G401 (cell line): ENCODE measurements around the gene USHBP1. TPM values are rescaled to one million over a fixed set of nuclear protein-coding genes. Genes with fewer than 3 reads are reported as not detected.
A peak's percentile ranks its signal among the peaks of the same experiment; 100 is the strongest.

Experiments used
- DNase-seq: peaks from one replicate; pipeline ENCODE4 v3.0.0-alpha.2; 2015; ENCODE audit warnings: low spot score
- in situ Hi-C: cut with HindIII; loops from 2 replicates; pipeline ENCODE4 v1.10.0; 2016; ENCODE audit warnings: low sequenced_read_pairs, mixed read lengths
- total RNA-seq: library from RNA; depleted of rRNA; stranded (reverse); fragments of >200 nt; shearing (Covaris generic); gene quantifications from 2 replicates; pipeline ENCODE4 v1.2.3, GENCODE V29; 2014; rRNA removed

Gene USHBP1
- 0.41 and 4.9 TPM in 2 replicates for total RNA-seq

GRCh38 chr19:17264641-17264979 lies at the start of gene USHBP1:
Gene USHBP1 (minus strand): TSS chr19:17264745. CDS start chr19:17264299, 446 bp downstream.
- in situ Hi-C loops, result no loop called here
- no peak for DNase-seq

- DNase-seq, result no peak
- in situ Hi-C loops, result no loop called here
Observed at GRCh38 chr19:17314007-17314593, 49.6 kb upstream of the USHBP1 start.

GRCh38 chr19:17312189-17313113 lies 47.9 kb upstream of the USHBP1 start:
- in situ Hi-C loops, result no loop called here
- DNase-seq, result no peak

- in situ Hi-C loops, result no loop called here
- DNase-seq, result no peak
Observed at GRCh38 chr19:17311455-17312188, 47.1 kb upstream of the USHBP1 start.

- in situ Hi-C loops, result no loop called here
- DNase-seq, result no peak
Observed at GRCh38 chr19:17309965-17310461, 45.5 kb upstream of the USHBP1 start.

GRCh38 chr19:17309198-17309964 lies 44.8 kb upstream of the USHBP1 start, which contains the start of gene DDA1:
Gene DDA1 (plus strand): TSS chr19:17309563. CDS start chr19:17309655, 92 bp downstream.
- peak; percentile 100 for DNase-seq
- in situ Hi-C loops, result no loop called here

GRCh38 chr19:17307876-17308377 lies 43.4 kb upstream of the USHBP1 start:
- in situ Hi-C loops, result no loop called here
- DNase-seq, result no peak

- DNase-seq, result no peak
- in situ Hi-C loops, result no loop called here
Observed at GRCh38 chr19:17306285-17306714, 41.8 kb upstream of the USHBP1 start.

- in situ Hi-C loops, result no loop called here
- peak; percentile 99 for DNase-seq
Observed at GRCh38 chr19:17305517-17306284, 41.2 kb upstream of the USHBP1 start, which contains the start of gene MRPL34. Gene MRPL34 (plus strand): TSS chr19:17305872. CDS start chr19:17305893, 21 bp downstream.

GRCh38 chr19:17305216-17305516 lies 40.6 kb upstream of the USHBP1 start:
- in situ Hi-C loops, result no loop called here

GRCh38 chr19:17304386-17305215 lies 40.1 kb upstream of the USHBP1 start:
- DNase-seq, result peak; percentile 26
- in situ Hi-C loops, result no loop called here

More at GRCh38 chr19:17305216-17305516, 40.6 kb upstream of the USHBP1 start:
- DNase-seq, result no peak

- no peak for DNase-seq
- in situ Hi-C loops, result no loop called here
Observed at GRCh38 chr19:17303940-17304267, 39.4 kb upstream of the USHBP1 start.

GRCh38 chr19:17303167-17303939 lies 38.8 kb upstream of the USHBP1 start, which contains the start of gene ABHD8:
Gene ABHD8 (minus strand): TSS chr19:17303425. CDS start chr19:17301616, 1,809 bp downstream.
- in situ Hi-C loops, result no loop called here
- DNase-seq, result peak; percentile 98

- in situ Hi-C loops, result no loop called here
- DNase-seq, result peak; percentile 67
Observed at GRCh38 chr19:17302391-17303166, 38.0 kb upstream of the USHBP1 start.

GRCh38 chr19:17300992-17301619 lies 36.6 kb upstream of the USHBP1 start:
- in situ Hi-C loops, result no loop called here

More at GRCh38 chr19:17300992-17301619, 36.6 kb upstream of the USHBP1 start:
- DNase-seq, result no peak
